CD4-positive, alpha-beta T cell treated with Interferon alpha-2 for 1 hour (primary cell): ENCODE data around the gene MARK3.
"Not testable (repeated sequence)": the region's sequence is repeated elsewhere in the genome, so short reads cannot be mapped to it uniquely, and the experiment has no call there.

ENCODE experiments used
- DNase-seq, 2 donors: peaks; one replicate each; pipeline ENCODE4 v3.0.0-alpha.2; 2020 to 2022

The MARK3 gene

DNA sequence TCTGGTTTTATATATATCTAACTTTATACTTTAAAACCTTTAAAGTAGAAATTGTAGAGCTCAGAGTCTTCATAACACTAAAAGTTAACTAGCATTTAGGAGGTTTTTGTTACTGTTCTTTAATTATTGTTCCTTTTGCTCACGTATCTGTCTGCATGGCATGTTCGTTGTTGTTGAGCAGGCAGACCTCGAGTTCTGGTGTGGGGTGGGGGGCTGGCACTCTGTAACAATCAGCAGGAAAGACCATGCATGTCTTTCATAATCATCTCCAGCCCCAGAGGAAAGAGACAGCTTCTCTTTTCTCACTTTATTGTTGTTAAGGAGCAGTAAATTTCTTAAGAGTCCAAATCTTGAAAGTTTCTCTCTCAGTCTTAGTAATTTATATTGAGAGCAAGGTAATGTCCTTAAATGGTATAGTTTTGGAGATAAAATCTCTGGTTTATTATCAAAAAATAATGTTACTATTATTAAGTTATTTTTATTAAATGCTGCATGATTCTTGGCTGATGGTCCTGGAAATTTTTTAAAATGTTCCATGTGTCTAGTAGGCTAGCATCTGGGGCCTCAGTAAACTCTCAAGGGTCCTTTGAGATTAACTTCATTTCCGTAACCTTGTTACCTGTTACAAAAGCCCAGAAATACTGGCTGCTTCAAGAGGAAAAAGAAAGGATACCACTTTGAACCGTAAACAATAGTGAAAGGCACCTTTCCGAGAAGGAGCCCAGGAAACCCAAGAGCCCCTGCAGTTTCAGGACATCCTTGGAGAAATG is 107.1 kb downstream of the MARK3 start:
- DNase-seq = no peak

DNA sequence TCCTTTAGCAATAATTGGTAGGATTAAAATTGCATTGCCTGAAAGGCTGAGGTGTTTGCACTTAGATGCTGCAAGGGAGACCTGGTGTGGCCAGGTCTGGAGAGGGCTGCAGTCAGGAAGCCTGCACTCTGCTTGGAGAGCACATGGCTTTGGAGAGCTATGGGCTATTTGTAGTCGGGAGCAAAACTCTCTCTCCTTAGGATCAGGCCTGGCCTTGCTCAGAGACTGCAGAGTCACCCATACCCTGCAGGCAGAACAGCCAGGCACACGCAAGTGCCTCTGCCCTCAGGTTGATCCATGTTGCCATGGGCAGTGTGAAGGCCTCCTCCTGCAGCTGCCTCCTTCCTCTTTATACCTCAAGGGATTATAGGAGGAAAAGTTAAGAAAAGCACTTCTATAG is 110.6 kb downstream of the MARK3 start:
- DNase-seq = no peak

DNA sequence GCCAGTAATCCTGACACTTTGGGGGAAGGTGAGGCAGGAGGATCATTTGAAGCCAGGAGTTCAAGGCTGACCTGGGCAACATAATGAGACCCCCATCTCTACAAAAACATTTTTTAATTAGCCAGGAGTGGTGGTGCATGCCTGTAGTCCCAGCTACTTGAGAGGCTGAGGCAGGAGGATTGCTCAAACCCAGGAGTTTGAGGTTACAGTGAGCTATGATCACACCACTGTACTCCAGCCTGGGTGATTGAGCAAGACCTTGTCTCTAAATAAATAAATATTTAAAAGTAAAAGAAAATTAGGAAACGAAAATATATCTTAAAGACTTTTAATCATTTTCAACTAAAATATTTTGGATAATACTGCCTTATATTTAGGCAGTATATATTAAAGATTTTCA is 111.6 kb downstream of the MARK3 start:
- DNase-seq = no peak

DNA sequence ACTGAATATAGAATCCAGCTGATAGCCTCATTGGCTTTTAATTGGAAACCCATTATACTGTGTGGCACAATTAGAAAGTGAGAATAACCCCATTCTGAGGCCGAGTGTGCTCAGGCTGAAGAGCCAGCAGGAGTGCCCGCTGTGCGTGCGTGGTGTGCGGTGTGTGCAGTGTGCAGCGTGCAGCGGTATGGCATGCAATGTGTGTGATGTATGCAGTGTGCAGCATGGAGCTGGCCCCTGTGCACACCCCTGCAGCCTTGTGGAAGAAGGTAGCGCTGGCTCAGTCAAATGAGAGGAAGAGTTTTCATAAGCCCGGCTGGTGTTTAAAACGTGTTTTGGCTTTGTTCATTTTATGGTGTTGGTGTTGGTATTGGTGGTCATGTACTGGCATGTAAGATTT is 114.5 kb downstream of the MARK3 start:
- no peak for DNase-seq

DNA sequence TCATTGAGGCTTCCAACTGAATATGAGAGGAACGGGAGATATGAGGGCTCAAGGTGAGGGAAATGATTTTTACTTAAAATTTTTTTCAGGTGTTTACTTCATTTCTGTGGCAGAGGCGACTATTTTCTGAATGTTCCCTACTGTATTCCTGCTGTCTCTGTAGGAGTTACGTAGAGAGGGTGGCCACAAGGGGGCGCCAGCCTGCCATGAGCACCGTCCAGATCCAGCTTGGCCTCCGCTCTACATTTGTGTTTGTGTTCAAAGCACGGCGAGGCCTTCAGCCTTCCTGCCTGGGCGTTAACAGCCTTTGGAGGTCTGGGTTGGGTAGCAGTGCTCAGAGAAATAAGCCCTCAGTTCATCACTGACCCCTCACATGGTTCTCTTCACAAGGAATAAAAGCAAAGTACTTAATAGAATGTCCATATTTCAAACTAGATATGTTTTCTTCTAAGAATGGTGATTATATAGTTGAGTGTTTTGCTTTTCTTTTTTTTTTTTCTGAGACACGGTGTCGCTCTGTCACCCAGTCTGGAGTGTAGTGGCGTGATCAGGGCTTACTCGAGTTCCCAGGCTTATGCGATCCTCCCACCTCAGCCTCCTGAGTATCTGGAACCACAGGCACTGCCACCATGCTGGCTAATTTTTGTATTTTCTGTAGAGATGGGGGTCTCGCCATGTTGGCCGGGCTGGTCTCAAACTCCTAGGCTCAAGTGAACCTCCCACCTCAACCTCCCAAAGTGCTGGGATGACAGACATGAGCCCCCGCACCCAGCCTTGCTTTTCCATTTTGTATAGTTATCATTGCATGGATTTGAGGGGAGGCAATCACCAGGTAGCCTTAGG is 115.2 kb downstream of the MARK3 start:
- peak; percentile 69 to 79 for DNase-seq

DNA sequence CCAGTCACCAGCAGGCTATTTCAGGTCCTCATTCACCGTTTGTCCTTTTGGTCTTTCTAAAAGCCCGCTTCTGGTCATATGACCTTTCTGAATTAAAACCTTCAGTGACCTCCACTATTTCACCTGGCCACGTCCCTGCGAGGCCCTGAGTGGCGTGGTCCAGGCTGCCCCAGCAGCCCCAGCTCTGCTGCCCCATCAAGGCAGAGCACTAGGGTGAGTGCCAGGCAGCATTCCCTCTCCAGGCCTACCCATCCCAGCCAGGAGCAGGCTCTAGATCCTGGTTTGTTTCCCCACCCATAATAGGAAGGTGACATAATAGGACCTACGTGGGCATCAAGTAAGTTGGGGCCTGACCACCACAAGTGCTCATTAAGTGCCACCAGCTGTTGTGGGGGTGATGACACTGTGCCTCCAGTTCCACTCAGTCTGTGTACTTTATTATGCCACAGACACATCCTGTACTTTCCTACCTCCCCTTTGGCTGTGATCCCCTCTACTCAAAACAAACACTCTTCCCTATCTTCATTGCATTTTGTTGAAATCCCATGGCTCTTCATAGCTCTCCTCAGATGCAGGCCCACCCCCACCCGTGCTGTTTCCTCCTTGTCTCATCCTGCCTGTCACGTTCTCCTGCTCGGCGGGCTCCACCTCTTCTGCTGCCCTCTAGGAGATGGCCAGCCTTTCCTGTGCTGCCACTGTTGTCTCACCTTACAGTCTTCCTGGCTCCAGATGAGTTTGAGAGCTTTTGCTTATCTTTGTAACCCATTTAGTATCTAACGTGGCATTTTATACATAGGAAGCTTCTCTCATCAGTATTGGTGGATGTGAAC is 116.0 kb downstream of the MARK3 start:
- no peak for DNase-seq

DNA sequence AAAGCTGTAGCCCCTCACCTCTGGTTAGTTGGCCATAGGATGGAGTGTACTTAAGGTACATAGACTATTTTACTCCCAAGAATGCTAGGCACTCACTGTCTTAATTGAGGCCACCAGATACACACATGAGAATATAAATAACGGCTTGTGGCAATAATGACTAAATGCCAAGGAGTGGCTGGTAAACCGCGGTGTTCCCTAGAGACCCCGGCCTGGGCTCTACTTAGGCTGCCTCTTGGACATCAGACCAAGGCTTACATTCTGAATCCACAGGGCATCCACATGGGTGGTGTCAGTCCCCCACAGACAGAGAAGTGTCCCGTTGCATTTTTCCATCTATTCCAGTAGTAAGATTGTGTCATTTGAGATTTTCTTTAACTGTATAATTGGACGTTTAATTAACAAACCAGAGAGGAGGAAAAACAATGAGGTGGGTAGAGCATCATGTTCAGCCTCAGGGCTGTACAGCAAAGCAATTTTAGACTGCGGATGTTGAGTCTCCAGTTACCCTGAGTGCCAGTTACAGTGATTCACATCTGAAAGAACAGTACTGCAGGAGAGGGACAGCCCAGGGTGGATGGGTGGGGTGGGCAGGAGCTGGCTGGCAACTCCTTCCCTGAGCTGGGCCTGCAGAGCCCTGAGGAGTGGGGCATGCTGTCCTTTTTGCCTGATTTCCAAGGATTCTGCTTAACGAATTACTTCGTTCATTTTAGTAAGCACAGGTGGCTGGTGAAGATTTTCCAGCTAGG is 116.9 kb downstream of the MARK3 start:
- no peak for DNase-seq

DNA sequence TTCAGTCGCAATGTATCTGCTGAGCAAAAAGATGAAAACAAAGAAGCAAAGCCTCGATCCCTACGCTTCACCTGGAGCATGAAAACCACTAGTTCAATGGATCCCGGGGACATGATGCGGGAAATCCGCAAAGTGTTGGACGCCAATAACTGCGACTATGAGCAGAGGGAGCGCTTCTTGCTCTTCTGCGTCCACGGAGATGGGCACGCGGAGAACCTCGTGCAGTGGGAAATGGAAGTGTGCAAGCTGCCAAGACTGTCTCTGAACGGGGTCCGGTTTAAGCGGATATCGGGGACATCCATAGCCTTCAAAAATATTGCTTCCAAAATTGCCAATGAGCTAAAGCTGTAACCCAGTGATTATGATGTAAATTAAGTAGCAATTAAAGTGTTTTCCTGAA is 117.7 kb downstream of the MARK3 start:
- no peak for DNase-seq

DNA sequence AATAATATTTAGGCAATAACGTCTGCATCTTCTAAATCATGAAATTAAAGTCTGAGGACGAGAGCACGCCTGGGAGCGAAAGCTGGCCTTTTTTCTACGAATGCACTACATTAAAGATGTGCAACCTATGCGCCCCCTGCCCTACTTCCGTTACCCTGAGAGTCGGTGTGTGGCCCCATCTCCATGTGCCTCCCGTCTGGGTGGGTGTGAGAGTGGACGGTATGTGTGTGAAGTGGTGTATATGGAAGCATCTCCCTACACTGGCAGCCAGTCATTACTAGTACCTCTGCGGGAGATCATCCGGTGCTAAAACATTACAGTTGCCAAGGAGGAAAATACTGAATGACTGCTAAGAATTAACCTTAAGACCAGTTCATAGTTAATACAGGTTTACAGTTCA is 118.1 kb downstream of the MARK3 start:
- DNase-seq = no peak

DNA sequence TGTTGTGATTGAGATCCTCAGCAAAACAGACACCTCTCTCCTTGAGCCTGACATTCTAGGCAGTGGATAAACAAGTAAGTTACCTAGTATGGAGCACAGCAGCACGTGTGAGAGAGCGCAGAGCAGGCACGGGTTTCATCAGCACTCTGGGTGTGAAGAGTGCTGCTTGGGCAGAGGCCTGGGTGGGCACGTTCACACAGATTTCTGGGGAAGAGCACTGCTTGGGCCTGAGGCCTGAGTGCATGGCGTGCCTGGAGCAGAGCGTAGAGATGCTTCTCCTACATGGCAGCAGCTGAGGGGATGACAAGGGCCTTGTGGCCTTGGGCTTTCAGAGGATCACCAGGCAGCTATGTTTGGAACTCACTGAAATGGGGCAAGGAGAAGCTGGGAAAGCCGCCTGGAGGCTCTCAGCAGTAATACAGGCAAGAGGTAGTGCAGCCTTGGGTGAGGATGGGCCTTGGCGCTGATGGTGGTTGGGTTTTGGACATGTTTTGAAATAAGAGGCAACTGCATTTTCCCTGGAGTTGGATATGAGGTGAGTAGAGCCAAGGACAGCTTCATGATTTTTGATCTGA is 119.9 kb downstream of the MARK3 start:
- no peak for DNase-seq

DNA sequence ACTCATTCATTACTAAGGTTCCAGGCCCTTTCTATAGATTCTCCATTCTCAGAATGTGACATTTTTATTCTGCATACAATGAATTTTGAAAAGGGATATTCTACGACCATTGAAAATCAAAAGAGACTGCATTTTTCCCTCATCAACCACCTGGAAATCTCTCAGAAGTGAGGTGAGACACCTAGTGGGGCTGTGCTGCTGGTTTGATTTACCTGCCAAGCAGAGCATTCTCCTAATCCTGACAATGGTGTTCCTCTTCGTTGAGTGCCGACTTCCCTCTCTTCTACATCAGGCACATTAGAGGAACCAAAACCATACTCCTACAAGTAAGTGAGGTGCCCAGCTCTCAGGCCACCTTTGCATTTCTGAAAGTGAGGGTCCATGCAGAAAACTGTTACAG is 122.5 kb downstream of the MARK3 start:
- no peak for DNase-seq

DNA sequence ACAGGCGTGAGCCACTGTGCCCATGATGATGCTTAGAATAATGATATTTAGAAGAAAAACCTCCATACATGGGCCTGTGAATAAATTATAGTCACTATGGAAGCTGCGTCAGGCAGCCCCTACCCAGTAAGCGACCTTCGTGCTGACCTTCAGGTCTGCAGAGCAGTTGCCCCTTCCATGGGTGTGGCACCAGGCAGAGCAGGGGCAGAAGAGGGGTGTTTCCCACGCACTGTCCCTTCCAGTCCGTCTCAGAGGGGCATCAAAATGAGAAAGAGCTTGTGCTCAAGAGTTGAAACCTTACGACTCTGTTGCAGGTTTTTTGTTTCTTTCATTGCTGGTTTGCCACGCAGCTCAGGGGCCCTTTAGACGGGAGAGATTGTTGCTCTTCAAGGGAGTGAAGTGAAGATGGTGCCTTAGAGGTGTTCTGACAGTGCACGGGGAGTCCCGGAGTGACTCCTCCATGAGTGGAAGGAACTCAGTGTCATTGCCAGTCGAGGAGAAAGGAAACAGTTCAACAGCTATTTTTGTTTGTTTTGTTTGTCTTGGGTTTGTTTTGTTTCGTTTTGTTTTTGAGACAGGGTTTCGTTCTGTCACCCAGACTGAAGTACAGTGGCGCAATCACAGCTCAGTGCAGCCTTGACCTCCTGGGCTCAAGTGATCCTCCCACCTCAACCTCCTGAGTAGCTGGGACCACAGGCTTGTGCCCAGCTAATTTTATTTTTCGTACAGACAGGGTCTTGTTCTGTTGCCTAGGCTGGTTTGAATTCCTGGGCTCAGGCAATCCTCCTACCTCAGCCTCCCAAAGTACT is 123.5 kb downstream of the MARK3 start:
- no peak for DNase-seq

DNA sequence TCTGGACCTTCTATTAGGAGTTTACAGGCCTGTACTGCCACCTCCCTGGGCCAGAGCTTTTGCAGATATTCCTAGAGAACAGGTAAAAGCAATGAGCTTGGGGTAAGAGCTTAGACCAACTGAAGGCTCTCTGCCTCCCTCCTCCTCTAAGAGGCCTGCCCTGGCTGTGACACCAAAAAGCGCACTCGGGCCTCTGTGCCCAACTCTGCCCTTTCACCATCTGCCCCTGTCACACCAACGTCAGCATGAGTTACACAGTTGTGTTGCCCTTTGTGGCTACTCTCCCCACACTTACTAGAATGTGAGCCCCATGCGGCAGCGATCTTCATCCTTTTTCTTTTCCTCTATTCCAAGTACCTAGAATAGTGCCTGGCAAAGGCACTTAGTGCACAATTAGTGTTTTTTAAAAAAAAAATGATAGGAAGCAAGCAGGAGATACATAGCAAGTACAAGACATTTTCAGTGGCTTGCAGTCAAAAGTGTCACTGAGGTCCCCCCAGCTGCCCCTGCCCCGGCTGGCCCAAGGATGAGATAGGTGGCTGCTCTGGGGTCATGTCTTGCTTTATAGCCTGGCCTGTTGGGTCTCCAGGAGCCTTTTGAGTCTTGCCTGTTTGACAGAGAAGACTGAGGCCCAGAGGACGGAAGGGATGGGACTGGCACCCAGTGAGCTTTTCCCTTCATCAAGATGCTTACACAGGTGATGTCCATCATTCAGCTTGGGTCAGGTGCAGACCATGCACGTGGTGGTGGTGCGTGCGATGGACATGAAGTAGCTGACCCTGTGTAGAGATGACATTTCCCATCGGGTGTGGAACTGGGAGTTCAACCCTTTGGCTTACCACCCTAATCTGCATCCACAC is 124.9 kb downstream of the MARK3 start:
- DNase-seq = no peak

DNA sequence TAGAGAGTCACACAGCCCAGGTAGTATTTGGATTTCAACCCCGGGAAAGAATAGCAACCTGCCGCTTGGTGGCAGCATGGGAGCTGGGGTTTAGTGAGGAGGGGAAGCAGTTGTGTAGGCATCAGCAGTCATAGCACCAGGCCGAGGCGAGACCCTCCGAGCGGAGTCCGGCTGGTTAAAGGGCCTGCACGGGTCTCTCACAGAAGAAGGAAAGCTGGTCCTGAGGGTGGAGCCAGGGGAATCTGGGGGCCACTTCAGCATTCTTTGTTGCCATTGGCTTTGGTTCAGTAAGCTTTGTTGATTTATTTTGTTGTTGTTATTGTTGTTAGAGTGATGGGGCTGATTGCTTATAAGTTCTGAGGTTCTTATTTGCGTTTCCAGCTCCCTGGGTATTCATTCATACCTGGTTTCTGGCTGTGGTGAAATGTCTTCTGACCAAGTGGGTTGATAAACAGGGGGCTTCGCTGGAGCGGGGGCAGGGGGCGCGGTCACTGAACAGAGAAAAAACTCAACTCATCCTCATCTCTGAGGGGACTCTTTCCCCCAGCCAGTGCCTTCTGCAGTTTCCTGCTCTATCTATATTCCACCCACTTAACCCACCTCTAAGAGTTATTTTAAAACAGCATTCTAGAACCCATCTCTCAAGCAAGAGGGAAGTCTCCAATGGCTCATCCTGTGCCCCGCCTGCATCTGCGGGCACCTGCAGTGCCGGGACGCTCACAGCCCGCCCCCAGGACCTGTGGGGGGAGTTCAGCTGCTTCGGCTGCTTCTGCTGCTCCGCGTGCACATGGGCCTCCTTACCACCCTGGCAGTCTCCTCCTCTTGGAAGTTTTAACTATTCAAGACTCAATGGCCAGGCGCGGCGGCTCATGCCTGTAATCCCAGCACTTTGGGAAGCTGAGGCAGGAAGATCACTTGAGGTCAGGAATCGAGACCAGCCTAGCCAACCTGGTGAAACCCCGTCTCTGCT is 125.8 kb downstream of the MARK3 start:
- no peak for DNase-seq

DNA sequence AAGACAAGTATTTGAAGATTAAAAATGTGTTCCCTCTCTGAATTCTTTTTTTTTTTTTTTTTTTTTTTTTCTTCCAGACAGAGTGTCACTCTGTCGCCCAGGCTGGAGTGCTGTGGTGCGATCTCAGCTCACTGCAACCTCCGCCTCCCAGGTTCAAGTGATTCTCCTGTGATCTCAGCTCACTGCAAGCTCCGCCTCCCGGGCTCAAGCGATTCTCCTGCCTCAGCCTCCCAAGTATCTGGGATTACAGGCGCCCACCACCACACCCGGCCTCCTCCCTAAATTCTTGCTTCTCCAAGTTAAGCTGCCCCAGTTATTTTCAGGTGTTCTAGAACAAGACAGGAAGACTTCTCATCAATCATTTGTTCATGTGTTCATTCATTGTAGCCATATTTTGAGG is 127.0 kb downstream of the MARK3 start:
- not testable (repeated sequence) for DNase-seq

DNA sequence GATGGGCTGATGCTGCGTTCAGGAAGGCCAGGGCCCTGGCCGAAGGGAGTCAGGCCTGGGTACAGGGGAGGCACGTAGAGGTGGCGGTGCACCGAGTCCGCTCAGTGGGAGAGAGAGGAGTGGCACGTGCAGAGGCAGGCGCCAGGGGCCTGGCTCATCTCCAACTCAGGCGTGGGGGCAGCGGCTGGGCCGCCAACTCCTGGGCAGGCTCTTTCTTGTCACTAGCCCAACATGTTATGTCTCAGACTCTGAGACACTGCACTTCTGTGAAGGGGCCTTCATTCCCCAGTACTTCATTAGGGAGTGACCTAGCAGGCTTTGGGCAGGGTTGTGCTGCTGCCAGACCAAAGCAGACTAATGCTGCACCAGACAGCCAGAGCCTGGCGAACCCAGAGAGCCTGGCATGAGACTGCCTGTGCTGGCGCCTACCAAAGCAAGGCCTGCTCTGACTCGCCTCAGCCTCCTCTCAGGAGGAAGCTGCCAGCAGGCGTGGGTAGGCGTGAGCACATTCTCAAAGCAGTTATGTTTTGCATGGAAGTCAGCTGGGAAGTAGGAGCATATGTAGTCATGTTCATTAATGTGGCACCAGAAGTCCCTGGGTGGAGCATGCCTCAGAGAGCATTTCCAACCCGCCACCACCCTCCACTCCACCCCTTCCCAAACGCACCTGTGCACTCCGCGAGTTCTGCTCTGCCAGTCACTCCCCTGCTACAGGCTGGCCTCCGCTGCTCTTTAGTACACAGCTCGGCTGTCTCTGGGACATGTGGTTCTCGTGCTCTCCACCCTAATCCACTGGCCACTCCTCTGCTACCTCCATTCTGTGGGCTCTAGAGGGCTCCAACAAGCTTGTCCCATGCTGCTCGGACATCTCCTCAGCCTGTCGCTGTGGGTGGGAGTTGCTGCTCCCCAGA is 127.7 kb downstream of the MARK3 start:
- no peak for DNase-seq

DNA sequence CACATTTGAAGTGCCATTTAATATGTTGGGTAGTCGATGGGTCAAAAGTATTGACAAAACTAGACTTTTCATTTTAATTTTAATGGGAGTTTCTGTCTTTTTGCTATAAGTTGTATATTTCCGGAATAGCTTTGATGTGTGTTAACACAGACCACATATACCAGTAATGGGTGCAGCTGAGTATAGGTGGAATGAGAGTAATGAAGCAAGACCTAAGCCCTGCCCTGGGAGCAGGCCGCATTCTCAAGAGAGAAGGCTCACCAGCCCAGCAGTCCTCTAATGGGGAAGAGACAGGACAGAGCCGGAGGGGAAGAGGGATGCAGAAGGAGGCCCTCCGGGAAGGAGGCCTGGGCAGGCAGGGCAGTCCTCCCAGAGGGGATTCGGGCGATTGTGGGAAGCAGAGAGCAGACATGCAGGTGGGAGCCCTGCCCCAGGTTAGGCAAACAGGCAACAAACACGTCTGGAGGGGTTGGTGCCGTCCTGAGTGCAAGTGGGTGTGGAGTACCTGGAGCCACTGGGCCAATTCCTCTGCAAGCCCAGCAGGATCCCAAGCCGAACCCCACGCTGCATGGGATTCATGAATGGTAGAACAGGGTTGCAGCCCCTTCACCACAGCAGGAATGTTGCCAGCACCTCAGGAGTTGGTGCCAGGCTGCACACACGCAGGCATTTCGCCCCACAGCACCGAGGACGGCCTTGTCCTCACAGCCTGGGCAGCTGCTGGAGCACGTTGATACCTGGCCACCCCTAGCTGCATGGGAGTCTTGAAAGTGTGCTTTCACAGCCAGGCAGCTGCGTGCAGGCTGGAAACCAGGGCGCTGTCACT is 129.6 kb downstream of the MARK3 start:
- DNase-seq = no peak
